Measurements from ENCODE around the gene MCC. TPM values are rescaled to one million over a fixed set of nuclear protein-coding genes. Genes with fewer than 3 reads are reported as not detected.

Gene MCC
- total RNA-seq, 1 donor from 2014 or later = 26.9 TPM

DNA sequence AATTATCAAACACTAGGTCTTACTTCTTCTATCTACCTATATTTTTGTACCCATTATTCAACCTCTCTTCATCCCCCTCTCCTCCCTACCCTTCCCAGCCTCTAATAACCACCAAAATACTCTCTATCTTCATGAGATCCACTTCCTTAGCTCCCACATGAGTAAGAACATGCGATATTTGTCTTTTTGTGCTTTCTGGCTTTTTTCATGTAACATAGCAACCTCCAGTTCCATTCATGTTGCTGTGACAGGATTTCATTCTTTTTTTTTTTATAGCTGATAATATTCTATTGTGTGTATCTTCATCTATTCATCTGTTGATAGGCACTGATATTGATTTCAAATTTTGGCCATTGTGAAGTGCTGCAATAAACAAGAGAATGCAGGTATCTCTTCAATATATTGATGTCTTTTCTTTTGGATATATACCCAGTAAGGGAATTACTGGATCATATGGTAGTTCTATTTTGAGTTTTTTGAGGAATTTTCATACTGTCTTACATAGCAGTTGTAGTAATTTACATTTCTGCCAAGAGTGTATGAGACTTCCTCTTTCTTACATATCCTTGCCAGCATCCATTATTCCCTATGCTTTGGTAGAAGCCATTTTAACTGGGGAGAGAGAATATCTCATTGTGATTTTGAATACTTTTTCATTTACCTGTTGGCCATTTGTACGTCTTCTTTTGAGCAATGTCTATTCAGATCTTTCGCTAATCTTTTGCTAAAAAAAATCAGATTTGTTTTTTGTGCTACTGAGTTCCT is 354.9 kb downstream of the MCC start:
- no peak overlapping the region for H3K4me3 Mint-ChIP-seq (ENCODE audit: unreplicated experiment)
- H3K4me1 ChIP-seq (ENCODE audit: insufficient read depth, low read length) = no peaks in the 10 kb centered on the region
- H3K79me2 ChIP-seq (ENCODE audit: insufficient read depth, low read length) = no peaks in the 10 kb centered on the region
- no peak overlapping the region for H3K4me2 ChIP-seq (ENCODE audit: low read length)
- no peak overlapping the region for H3K27ac Mint-ChIP-seq (ENCODE audit: unreplicated experiment)
- H3K27me3 ChIP-seq (ENCODE audit: insufficient read depth, low read length) = no peaks in the 10 kb centered on the region
- H3K9me3 ChIP-seq (ENCODE audit: insufficient read depth, low read depth, low read length) = no peaks in the 10 kb centered on the region
- TF ChIP-seq EZH2 (IDR thresholded peaks at IDR 0.05; ENCODE audit: insufficient read depth, low read length) = no peak
- TF ChIP-seq, protein P1, sequence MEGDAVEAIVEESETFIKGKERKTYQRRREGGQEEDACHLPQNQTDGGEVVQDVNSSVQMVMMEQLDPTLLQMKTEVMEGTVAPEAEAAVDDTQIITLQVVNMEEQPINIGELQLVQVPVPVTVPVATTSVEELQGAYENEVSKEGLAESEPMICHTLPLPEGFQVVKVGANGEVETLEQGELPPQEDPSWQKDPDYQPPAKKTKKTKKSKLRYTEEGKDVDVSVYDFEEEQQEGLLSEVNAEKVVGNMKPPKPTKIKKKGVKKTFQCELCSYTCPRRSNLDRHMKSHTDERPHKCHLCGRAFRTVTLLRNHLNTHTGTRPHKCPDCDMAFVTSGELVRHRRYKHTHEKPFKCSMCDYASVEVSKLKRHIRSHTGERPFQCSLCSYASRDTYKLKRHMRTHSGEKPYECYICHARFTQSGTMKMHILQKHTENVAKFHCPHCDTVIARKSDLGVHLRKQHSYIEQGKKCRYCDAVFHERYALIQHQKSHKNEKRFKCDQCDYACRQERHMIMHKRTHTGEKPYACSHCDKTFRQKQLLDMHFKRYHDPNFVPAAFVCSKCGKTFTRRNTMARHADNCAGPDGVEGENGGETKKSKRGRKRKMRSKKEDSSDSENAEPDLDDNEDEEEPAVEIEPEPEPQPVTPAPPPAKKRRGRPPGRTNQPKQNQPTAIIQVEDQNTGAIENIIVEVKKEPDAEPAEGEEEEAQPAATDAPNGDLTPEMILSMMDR (IDR thresholded peaks at IDR 0.05; ENCODE audit: insufficient read depth, low read depth, low read length) = no peak
- FAIRE-seq (no peak), DNase-seq (ENCODE audit: low read depth) (no peak)
- H3K4me1 Mint-ChIP-seq (ENCODE audit: low read depth, unreplicated experiment) = no peaks in the 10 kb centered on the region
- no peak overlapping the region for H3K4me3 ChIP-seq (ENCODE audit: insufficient read depth, low read depth, low read length)
- peaks cover 7% of the 10 kb centered on the region for H3K36me3 Mint-ChIP-seq (ENCODE audit: low read depth, unreplicated experiment)
- no peak overlapping the region for H2AFZ ChIP-seq (ENCODE audit: low read depth, low read length)
- H3K27ac ChIP-seq (ENCODE audit: low read depth, low read length) = no peak overlapping the region
- H3K27me3 Mint-ChIP-seq (ENCODE audit: low read depth, unreplicated experiment) = peaks cover 2% of the 10 kb centered on the region
- H3K36me3 ChIP-seq (ENCODE audit: insufficient read depth, low read length) = no peaks in the 10 kb centered on the region
- no peak overlapping the region for H3K9ac ChIP-seq (ENCODE audit: low read length)
- peaks cover 7% of the 10 kb centered on the region for H4K20me1 ChIP-seq (ENCODE audit: insufficient read depth, low read length)
- peaks cover 6% of the 10 kb centered on the region for H3K9me3 Mint-ChIP-seq (ENCODE audit: unreplicated experiment)

GRCh38 chr5:113132564-113132963 is 355.7 kb downstream of the MCC start:
- DNase-seq (ENCODE audit: low read depth) (no peak), FAIRE-seq (no peak)
- no peaks in the 10 kb centered on the region for H3K27me3 ChIP-seq (ENCODE audit: insufficient read depth, low read length)
- H3K27ac Mint-ChIP-seq (ENCODE audit: unreplicated experiment) = no peak overlapping the region
- peaks cover 2% of the 10 kb centered on the region for H3K27me3 Mint-ChIP-seq (ENCODE audit: low read depth, unreplicated experiment)
- no peaks in the 10 kb centered on the region for H3K4me1 Mint-ChIP-seq (ENCODE audit: low read depth, unreplicated experiment)
- no peaks in the 10 kb centered on the region for H3K9me3 ChIP-seq (ENCODE audit: insufficient read depth, low read depth, low read length)
- TF ChIP-seq EZH2 (IDR thresholded peaks at IDR 0.05; ENCODE audit: insufficient read depth, low read length) = no peak
- TF ChIP-seq, protein P1 (IDR thresholded peaks at IDR 0.05; ENCODE audit: insufficient read depth, low read depth, low read length) = no peak
- no peak overlapping the region for H3K9ac ChIP-seq (ENCODE audit: low read length)
- H3K4me2 ChIP-seq (ENCODE audit: low read length) = no peak overlapping the region
- no peaks in the 10 kb centered on the region for H3K36me3 ChIP-seq (ENCODE audit: insufficient read depth, low read length)
- H4K20me1 ChIP-seq (ENCODE audit: insufficient read depth, low read length) = peaks cover 7% of the 10 kb centered on the region
- H3K27ac ChIP-seq (ENCODE audit: low read depth, low read length) = no peak overlapping the region
- no peaks in the 10 kb centered on the region for H3K4me1 ChIP-seq (ENCODE audit: insufficient read depth, low read length)
- H3K9me3 Mint-ChIP-seq (ENCODE audit: unreplicated experiment) = peaks cover 6% of the 10 kb centered on the region
- H3K4me3 ChIP-seq (ENCODE audit: insufficient read depth, low read depth, low read length) = no peak overlapping the region
- H2AFZ ChIP-seq (ENCODE audit: low read depth, low read length) = no peak overlapping the region
- peaks cover 10% of the 10 kb centered on the region for H3K36me3 Mint-ChIP-seq (ENCODE audit: low read depth, unreplicated experiment)
- H3K4me3 Mint-ChIP-seq (ENCODE audit: unreplicated experiment) = no peak overlapping the region
- H3K79me2 ChIP-seq (ENCODE audit: insufficient read depth, low read length) = no peaks in the 10 kb centered on the region
